HFF-Myc (cell line): ENCODE results near the gene SH3RF3.

Experiments used
- DNase-seq: peaks from one replicate; pipeline ENCODE4 v3.0.0-alpha.2; 2011; ENCODE audit warnings: low read depth; ENCODE audit errors: extremely low read depth
- H3K4me3 ChIP-seq: replicated peaks from 2 replicates; pipeline ENCODE4 v1.5.1; 2011; ENCODE audit warnings: low read depth, mild to moderate bottlenecking, control low read depth, low read length
- TF ChIP-seq, protein P1 (sequence below): IDR thresholded peaks from 2 replicates; pipeline ENCODE4 v1.5.1; 2012; ENCODE audit warnings: mild to moderate bottlenecking, low read depth, low read length, control low read depth; ENCODE audit errors: missing control alignments

SH3RF3 gene

DNA sequence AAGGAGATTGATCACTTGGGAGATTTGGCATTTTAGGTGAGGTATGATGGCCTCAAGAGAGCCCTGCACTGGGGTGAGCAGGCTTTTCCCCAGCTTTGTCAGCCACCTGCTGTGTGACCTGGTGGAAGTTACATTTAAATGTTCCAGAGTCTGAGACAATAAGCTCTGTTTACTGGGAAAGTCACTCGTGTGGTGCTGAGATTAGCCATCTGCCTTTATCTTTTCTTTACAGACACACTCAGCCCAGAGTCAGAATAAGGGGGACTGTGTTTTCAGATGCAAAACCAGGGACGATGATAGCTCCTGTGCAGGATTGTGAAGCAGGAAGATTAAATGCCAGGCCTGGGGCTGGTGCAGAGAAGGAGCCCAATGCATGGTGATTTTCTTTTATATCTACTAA is 47.9 kb downstream of the SH3RF3 start:
- H3K4me3 ChIP-seq = no peak overlapping the region
- no peak for DNase-seq

DNA sequence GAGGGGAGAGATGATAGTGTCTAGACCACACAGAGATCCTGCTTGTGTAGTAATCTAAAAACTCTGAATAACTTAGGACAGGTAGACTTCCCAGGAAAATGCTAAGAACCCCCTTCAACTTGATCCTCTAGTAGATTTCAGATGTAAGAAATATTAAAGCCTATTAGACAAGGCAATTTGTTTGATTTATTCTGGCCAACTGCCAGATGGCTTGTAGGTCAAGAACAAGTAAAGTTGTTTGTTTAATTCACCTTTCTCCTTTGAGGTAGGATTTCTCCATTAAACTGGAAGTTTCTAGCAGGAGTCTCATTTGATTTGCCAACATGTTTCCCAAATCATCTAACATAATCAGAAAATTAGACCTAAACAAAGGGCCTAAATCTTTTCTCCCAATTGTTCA is 48.6 kb downstream of the SH3RF3 start:
- TF ChIP-seq, protein P1, sequence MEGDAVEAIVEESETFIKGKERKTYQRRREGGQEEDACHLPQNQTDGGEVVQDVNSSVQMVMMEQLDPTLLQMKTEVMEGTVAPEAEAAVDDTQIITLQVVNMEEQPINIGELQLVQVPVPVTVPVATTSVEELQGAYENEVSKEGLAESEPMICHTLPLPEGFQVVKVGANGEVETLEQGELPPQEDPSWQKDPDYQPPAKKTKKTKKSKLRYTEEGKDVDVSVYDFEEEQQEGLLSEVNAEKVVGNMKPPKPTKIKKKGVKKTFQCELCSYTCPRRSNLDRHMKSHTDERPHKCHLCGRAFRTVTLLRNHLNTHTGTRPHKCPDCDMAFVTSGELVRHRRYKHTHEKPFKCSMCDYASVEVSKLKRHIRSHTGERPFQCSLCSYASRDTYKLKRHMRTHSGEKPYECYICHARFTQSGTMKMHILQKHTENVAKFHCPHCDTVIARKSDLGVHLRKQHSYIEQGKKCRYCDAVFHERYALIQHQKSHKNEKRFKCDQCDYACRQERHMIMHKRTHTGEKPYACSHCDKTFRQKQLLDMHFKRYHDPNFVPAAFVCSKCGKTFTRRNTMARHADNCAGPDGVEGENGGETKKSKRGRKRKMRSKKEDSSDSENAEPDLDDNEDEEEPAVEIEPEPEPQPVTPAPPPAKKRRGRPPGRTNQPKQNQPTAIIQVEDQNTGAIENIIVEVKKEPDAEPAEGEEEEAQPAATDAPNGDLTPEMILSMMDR = no peak
- DNase-seq = no peak
- H3K4me3 ChIP-seq = no peak overlapping the region

More for the DNA sequence above, 47.9 kb downstream of the SH3RF3 start:
- TF ChIP-seq, protein P1 = no peak

DNA sequence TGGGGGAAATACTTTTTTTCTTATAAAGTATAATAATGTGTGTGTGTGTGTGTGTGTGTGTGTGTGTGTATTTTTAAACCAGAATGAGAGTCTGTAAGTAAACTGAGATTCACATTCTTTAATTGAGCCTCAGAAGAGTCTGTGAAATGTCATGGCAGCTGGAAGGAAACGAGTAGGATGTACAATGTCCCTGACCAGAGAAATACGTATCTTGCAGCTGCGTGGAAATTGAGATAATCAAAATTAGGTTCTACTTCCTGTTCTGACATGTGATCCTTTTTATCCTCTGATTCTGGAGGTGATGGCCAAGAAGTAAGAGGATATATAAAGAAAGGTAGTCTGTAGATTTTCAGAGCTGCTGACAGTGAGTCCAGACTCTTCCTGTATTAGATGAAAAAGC is 50.0 kb downstream of the SH3RF3 start:
- DNase-seq = no peak

DNA sequence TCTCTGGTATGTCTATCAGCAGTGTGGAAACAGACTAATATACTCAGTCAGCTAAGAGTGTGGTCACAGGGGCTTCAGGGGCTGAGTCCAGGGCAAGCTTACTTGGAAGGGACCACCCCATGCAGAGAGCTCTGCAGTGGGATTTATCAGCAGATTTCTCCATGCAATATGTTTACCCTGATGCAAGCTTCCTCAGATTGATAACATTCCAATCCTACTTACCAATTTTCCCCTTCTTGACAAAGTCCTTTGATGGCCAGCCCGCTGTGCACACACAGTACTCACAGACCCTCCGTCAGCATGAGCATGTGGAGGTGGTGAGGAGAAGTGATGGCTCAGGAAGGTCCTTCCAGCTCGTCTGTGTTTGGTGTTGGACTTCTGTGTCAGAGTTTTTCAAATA is 51.8 kb downstream of the SH3RF3 start:
- no peak for DNase-seq
- TF ChIP-seq, protein P1 = no peak
- H3K4me3 ChIP-seq = no peak overlapping the region

More for the DNA sequence above, 50.0 kb downstream of the SH3RF3 start:
- TF ChIP-seq, protein P1 = no peak
- no peak overlapping the region for H3K4me3 ChIP-seq

DNA sequence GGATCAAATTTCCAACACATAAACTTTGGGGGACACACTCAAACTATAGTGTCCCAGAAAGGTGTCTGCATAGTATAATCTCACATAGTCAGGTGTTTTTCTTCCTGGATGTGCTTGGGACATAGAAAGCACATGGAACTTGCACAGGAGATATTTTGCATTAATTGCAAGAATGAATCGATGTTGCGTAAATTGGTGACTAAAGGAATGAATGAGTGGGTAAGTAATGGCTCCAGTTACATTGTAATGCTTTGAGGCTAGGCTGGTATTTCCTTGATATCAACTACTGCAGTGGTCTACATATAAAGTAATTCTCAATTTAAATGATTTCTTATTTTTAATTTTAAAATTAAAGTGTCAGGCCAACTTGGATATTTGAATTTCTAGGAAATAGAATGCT is 53.4 kb downstream of the SH3RF3 start:
- TF ChIP-seq, protein P1 = no peak
- no peak overlapping the region for H3K4me3 ChIP-seq
- no peak for DNase-seq

DNA sequence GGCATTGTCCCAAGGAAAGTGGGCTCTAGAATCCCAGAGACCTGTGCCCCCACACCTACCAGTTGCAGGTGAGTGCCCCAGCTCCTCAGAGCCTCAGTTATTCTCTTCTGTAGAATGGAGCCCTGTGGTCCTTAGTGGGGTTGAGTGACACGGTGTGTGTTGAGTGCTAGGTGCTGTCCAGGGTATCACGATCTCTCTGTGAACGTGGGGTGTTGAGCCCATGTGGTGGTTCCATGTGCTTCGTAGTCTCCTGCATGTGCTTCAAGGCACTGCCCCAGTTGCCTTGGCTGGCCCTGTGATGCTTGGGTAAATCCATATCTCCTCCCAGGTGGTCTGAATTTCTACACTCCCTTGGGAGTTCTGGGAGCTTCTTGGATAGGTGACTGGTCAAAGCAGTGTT is 54.9 kb downstream of the SH3RF3 start:
- DNase-seq = no peak
- H3K4me3 ChIP-seq = no peak overlapping the region
- TF ChIP-seq, protein P1 = no peak

DNA sequence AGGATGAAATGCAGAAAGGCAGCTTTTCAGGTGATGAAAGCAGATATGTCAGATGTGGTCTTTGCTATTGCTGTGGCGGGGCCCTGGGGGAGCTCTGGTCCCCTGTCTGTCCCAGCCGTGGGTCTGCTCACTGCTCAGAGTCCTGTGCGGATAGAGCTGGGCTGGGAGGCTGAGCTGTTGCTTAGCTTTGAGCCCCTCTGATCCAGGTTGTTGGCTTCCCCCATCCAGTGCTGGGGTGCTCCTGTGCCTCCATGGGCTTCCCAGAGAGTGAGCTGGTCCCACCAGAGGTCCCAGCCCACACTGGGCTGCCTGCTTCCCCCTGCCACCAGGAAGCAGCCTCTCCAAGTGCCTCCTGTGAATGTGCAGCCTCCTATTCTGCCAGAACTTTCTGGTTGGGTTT is 55.4 kb downstream of the SH3RF3 start:
- H3K4me3 ChIP-seq = no peak overlapping the region
- no peak for DNase-seq
- TF ChIP-seq, protein P1 = no peak
